K562 (cell line): ENCODE results near the gene SLC66A3. TPM values are rescaled to one million over a fixed set of nuclear protein-coding genes. Genes with fewer than 3 reads are reported as not detected.

ENCODE experiments used
- ARID1B ChIP-seq: fragments of 450-650 bp; IDR thresholded peaks from 2 replicates; pipeline ENCODE4 v1.6.1; 2016; ENCODE audit warnings: antibody characterized with exemption, mild to moderate bottlenecking, inconsistent platforms
- CHCHD3 ChIP-seq: fragments of 250-450 bp; sonication (Bioruptor Pico); IDR thresholded peaks from 2 replicates; pipeline ENCODE4 v2.1.2; 2022; ENCODE audit warnings: mild to moderate bottlenecking
- CREB1 ChIP-seq, 2 experiments: sonication (generic) in 1 of 2; formaldehyde crosslinking in 1 of 2; IDR thresholded peaks; 2 replicates each; pipeline versions ENCODE4 v1.6.1 to v1.8.0; 2012 to 2022; ENCODE audit warnings: inconsistent platforms in 1 of 2, mild to moderate bottlenecking in 1 of 2, missing genetic modification reagents in 1 of 2, moderate library complexity in 1 of 2
- GATAD2B ChIP-seq: fragments of 450-650 bp; IDR thresholded peaks from 2 replicates; pipeline ENCODE4 v1.6.1; 2017; ENCODE audit warnings: mild to moderate bottlenecking, borderline replicate concordance
- GTF2E2 ChIP-seq: fragments of 200-800 bp; sonication (Bioruptor generic); IDR thresholded peaks from 2 replicates; pipeline ENCODE4 v1.6.1; 2016; ENCODE audit warnings: missing genetic modification characterization, missing compliant biosample characterization
- KAT7 ChIP-seq: sonication (generic); formaldehyde crosslinking; IDR thresholded peaks from 2 replicates; pipeline ENCODE4 v1.8.0; 2022; ENCODE audit warnings: missing genetic modification reagents, mild to moderate bottlenecking, borderline replicate concordance
- POLR2AphosphoS5 ChIP-seq: IDR thresholded peaks from 2 replicates; pipeline ENCODE4 v1.6.1; 2011; ENCODE audit warnings: mild to moderate bottlenecking, low read depth, low read length, moderate library complexity; ENCODE audit not compliant: control insufficient read depth, insufficient read depth
- RAD51 ChIP-seq: fragments of 450-650 bp; IDR thresholded peaks from 2 replicates; pipeline ENCODE4 v1.7.1; 2016; ENCODE audit warnings: low read depth, mild to moderate bottlenecking, borderline replicate concordance
- RBM14 ChIP-seq: fragments of 200-400 bp; formaldehyde crosslinking; IDR thresholded peaks from 2 replicates; pipeline ENCODE4 v1.6.1; 2018; ENCODE audit warnings: low read depth, mild to moderate bottlenecking, low read length, moderate library complexity, borderline replicate concordance; ENCODE audit not compliant: insufficient read depth
- SMAD3 ChIP-seq: fragments of 450-650 bp; formaldehyde crosslinking; conservative IDR thresholded peaks from 2 replicates; pipeline ENCODE4 v1.4.0; 2020; ENCODE audit warnings: mild to moderate bottlenecking
- SMAD4 ChIP-seq: fragments of 250-450 bp; sonication (Bioruptor Pico); conservative IDR thresholded peaks from 2 replicates; pipeline ENCODE4 v1.8.0; 2021; ENCODE audit warnings: inconsistent platforms, mild to moderate bottlenecking, moderate library complexity
- SRF ChIP-seq, 2 experiments: fragments of 250-450, 450-650 bp in 1 of 2; sonication (Bioruptor Pico) in 1 of 2; sonication (generic) in 1 of 2; formaldehyde crosslinking; IDR thresholded peaks; 2 replicates each; pipeline versions ENCODE4 v1.5.0 to v1.5.1; 2020 to 2022; ENCODE audit warnings: mild to moderate bottlenecking in 1 of 2, missing genetic modification reagents in 1 of 2
- TEAD2 ChIP-seq: fragments of 450-650 bp; IDR thresholded peaks from 2 replicates; pipeline ENCODE4 v1.6.1; 2016; ENCODE audit warnings: missing genetic modification characterization, control low read depth, missing compliant biosample characterization
- U2AF2 ChIP-seq: fragments of 200-400 bp; formaldehyde crosslinking; optimal IDR thresholded peaks from 2 replicates; pipeline ENCODE3; 2017; ENCODE audit warnings: low read depth, mild to moderate bottlenecking, low read length
- ZNF143 ChIP-seq: sonication (generic); formaldehyde crosslinking; IDR thresholded peaks from 2 replicates; pipeline ENCODE4 v1.9.0; 2022; ENCODE audit warnings: mild to moderate bottlenecking, missing genetic modification reagents
- ZNF311 ChIP-seq: fragments of 250-450 bp; sonication (Bioruptor Pico); IDR thresholded peaks from 2 replicates; pipeline ENCODE4 v1.4.0; 2020; ENCODE audit warnings: mild to moderate bottlenecking, moderate library complexity
- ZNF512 ChIP-seq: IDR thresholded peaks from 2 replicates; pipeline ENCODE4 v1.6.1; 2016; ENCODE audit warnings: missing genetic modification characterization, missing compliant biosample characterization
- ZNF592 ChIP-seq: fragments of 450-650 bp; IDR thresholded peaks from 2 replicates; pipeline ENCODE4 v1.6.1; 2017; ENCODE audit warnings: antibody characterized with exemption, mild to moderate bottlenecking
- polyA plus RNA-seq, 8 experiments: library from polyadenylated mRNA; depleted of rRNA in 4 of 8; stranded (reverse) in 5 of 8; unstranded in 3 of 8; fragments of >200 nt; fragmentation: Nextera tagmentation in 2 of 8; fragmentation: Illumina TruSeq in 1 of 8; extraction: Ambion mirVana in 2 of 8; extraction: Trizol in 1 of 8; gene quantifications; 2 replicates each; pipeline versions ENCODE4 v1.2.1 to v1.2.3, GENCODE V29; 2011 to 2014; ENCODE audit warnings: inconsistent platforms in 1 of 8, missing spikeins in 1 of 8
- total RNA-seq, 7 experiments: library from RNA; depleted of rRNA in 6 of 7; stranded (reverse); fragments of >200 nt in 6 of 7; fragmentation: Illumina TruSeq in 2 of 7; extraction: Trizol in 2 of 7; gene quantifications; 2 replicates each; pipeline versions ENCODE4 v1.2.1 to v1.2.3, GENCODE V29; 2011 to 2021; ENCODE audit warnings: low replicate concordance in 1 of 7

The SLC66A3 gene
- total and polyA plus RNA-seq, 9 of the 15 experiments (the other 6 are each of a cell fraction or from before 2014, with no cell fraction given) = 2.8 to 30.0 (median 9.1) TPM

DNA sequence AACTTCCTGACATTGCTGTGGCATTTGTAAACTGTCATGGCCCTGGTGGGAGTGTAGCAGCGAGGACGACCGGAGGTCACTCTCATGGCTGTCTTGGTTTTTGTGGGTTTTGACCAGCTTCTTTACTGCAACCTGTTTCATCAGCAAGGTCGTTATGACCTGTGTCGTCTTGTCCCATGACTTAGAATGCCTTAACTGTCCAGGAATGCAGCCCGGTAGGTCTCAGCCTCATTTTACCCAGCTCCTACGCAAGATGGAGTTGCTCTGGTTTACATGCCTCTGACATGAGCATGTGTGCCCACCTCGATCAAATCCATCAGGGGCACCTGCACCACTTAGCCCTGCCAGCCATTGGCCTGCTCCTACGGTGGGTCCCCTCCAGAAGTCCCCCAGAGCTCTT lies 32.9 kb upstream of the SLC66A3 start (continued):
- TF ChIP-seq ZNF592 = no peak
- TF ChIP-seq SMAD3 (CRISPR knock-in tag) = peak; percentile 96
- TF ChIP-seq SMAD4 = peak; percentile 90
- 0 out of 2 replicates have a peak, but pooled peaks have one; percentile 48 for TF ChIP-seq GTF2E2
- TF ChIP-seq ZNF311 (CRISPR knock-in tag) = peak; percentile 88
- no peak for TF ChIP-seq CHCHD3 (CRISPR knock-in tag)
- no peak for TF ChIP-seq RAD51
- TF ChIP-seq TEAD2 (tag) = no peak
- TF ChIP-seq POLR2AphosphoS5 = no peak
- TF ChIP-seq KAT7 = no peak
- peak in 1 of 2 experiments; percentile 44; a peak in 1 of 4 replicates for TF ChIP-seq SRF (CRISPR knock-in tag; IDR thresholded peaks at IDR 0.05)
- TF ChIP-seq RBM14 = no peak
- no peak for TF ChIP-seq ZNF143 (CRISPR knock-in tag)
- TF ChIP-seq CREB1 (IDR thresholded peaks at IDR 0.05) = no peak
- TF ChIP-seq CREB1 (CRISPR knock-in tag; IDR thresholded peaks at IDR 0.05) = no peak
- no peak for TF ChIP-seq U2AF2
- no peak for TF ChIP-seq GATAD2B
- TF ChIP-seq ARID1B = no peak
- no peak for TF ChIP-seq ZNF512 (tag)
